Epidermal melanocyte (primary cell): Measurements from ENCODE around the gene BOD1.
A peak's percentile ranks its signal among the peaks of the same experiment; 100 is the strongest.
"Not testable (repeated sequence)": the region's sequence is repeated elsewhere in the genome, so short reads cannot be mapped to it uniquely, and the experiment has no call there.

ENCODE experiments used
- DNase-seq: peaks from one replicate; pipeline ENCODE4 v3.0.0; 2011; ENCODE audit warnings: low spot score; ENCODE audit not compliant: insufficient read length

The BOD1 gene

DNA sequence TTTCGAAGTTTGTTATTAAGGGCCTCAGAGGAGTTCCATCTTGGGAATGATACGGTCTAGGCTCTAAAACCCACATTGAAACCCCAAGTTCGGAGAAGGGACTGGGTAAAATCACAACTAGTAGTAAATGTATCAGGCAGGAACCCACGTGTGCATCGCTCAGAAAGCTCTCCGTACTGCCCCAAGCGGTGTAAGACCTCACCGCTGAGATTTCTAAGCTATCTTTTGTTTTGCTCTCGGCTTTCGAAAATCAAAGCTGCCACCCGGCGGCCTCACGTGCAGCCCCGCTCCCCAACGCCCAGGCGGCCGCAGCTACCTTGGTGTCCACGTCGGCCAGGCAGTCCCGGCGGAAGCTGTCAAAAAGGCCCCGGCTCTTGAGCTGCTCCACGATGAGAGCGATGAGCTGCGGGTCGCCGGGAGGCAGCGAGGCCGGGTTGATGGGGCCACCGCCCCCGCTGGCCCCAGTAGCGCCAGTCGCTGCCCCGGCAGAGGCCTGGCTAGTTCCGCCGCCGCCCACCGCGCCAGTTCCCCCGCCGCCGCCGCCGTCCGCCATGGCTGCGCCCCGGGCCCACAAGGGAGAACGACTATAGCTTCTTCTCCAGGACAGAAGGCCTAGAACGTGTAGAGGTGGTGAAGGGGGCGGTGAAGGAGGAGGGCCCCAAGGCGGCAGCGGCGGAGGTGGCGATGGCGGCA is 420 bp downstream of the BOD1 start:
- peak; percentile 55 for DNase-seq

- DNase-seq, result no peak
Measured at GRCh38 chr5:173614591-173614990, 1.9 kb downstream of the BOD1 start.

DNA sequence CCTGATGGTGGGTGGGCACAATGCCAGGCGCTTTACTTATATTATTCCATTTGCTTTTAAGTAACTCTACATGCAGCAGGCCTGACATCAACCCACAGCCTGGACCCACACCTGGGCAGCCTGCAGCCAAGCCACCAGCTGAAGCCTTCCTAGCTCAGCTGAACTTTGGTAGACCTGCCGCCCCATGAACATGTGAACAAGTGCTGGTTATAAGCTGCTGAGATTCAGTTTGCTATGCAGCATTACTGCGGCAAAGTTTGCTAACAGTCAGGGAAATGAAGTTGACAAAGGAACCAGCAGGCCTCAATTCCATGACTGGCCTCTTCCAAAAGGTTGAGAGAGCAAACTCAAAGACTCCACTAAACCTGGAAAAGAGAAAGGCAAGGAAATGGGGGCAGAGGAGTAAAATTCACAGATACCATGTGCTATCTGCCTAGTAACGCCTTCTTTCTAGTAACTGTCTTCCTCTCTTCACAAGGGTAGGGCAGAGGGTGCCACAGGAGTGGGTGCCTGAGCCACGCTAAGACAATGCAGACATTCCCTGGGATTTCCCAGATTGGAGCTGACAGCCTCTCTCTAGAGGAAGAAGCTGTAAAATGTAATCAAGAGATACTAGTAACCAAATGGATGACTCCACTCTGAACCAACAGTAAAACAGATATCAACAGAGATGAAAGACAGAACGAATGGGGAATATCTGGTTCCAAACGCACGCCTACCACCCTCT is 2.9 kb downstream of the BOD1 start:
- DNase-seq, result no peak

- no peak for DNase-seq
Measured at GRCh38 chr5:173612948-173613347, 3.5 kb downstream of the BOD1 start.

DNA sequence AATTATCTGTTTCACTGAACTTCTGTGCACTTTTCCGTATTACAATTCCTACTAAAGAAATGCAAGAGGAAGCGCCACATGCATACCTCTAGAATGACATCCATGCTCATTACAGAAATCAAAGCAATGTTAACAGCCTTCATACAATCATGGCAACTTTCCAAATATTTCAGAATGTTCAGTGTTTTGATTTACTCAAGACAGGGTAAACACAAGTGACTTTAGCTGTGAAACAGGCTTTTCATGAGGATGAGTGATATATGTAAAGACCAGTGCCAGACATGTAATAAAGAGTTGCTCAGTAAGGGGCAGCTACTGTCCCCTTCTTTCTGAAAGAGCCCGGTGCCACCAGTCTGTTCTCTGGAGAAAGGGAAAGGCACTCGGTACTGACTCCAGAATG is 4.7 kb downstream of the BOD1 start:
- no peak for DNase-seq

- no peak for DNase-seq
Measured at GRCh38 chr5:173604141-173604540, 12.3 kb downstream of the BOD1 start.

DNA sequence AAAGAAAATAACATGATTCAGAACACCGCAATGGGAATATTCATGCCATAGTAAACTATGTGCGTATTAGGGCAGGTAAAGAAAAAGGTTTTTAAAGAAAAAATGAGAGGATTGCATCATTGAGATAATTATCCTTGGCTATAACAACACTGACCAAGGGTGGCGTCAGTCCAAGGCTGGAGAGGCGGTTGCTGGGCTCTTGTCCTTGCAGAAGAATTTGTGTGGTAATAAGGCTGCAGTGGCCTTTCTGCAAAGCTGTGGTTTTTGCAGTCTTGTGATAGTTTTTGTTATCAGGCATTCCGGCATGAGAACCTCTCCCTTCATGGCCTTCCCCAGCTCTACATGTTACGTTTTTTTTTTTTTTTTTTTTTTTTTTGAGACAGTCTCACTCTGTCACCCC is 14.0 kb downstream of the BOD1 start:
- DNase-seq, result no peak

- no peak for DNase-seq
Measured at GRCh38 chr5:173598686-173599085, 17.8 kb downstream of the BOD1 start.

DNA sequence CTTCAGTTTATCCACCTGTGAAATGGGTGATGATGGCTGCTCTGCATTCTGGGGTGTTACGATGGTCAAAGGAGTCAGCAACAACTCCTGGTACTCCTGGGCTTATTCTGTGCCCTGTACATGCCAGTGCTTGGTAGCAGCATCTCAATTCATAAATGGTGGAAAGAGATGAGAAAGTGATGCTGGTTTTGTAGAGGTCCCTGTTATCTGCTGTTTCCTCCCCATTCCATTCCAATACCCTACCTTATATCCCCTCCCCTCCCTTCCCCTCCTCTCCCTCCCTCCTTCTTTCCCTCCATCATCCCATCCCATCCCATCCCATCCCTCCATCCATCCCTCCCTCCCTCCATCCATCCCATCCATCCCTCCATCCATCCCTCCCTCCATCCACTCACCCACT is 19.1 kb downstream of the BOD1 start:
- no peak for DNase-seq

DNA sequence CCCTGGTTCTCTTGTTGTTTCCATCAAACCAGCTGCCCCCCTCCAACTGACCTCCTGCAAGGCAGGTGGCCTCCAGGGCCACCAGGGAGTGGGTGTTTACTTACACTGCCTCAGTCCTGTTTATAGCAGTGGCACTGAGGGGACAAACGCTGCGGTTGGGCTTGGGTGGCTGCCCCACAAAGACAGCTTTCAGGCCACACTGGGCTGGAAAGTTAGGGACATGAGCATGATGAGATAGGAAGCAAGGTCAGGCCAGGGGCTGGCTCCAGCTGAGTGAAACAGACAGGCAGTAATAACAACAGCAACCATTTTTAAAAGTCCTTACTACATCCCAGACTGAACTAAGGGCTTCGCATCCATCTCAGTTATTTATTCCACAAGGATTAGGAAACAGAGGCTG is 20.6 kb downstream of the BOD1 start:
- DNase-seq, result no peak

DNA sequence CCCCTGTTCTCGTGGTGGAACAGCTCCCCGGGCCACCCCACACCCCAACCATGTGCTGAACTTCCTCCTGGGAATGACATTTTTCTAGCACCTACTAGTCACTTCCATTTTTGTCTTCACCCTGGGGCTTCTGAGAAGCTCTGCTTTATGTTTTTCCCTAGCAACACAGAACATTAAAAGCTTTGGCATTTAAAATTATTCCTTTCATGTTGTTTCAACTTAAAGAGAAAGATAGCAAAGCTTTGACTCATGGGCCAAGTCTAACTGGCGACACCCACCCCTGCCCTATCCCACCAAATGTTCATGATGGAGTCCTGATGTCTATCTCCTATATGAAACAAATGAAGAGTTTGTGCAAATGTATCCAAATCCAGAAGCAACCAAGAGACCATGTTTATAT is 22.4 kb downstream of the BOD1 start:
- DNase-seq, result no peak

DNA sequence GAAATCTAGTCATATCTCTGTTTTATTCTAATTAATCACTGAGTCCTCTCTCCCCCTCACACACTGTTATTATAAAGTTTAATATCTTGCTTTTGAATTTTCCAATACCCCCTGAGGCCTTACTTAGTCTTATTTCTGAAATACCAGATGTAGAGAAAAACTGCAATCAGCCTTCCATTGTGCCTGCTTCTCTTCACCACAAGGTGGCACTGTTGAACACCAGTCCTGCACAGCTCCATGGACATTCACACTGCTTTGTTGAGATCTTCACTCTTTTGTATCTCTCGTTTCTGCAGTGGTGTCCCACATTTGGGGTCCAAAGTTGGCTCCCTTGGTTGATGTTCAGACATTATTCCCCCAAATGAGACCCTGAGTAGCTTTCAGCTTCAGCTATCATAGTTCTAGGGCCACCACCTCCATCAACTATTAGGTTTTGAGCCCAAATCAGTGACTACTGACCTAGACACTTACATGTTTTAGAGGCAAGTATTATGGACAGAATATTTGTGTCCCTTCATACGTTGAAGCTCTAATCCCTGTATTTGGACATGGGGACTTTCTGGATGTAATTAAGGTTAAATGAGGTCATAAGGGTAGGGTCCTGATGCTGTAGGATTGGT is 24.3 kb downstream of the BOD1 start:
- DNase-seq, result no peak

DNA sequence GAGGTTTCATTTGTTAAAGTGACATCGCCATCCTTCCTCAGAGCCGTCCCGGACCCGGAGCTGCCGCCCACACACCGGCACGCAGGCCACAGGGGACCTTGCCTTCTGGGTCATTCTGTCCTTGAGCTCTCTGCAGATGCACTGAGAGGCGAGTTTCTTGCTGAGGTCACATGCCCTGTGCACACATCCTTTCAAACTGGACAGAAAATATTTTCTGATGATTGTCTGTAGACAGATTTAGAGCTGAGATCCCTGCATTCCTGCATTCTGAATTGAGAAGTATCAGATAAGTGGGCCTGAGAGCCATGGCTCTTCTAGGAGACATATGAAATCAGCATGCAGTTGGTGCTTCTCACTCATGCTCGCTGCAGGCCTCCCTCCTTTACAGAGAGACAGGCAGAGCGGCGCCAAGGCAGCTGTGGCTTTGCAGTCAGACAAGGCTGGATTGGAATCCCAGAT is 25.4 kb downstream of the BOD1 start:
- no peak for DNase-seq

GRCh38 chr5:173590436-173591055 is 25.9 kb downstream of the BOD1 start:
- DNase-seq, result no peak

- DNase-seq, result not testable (repeated sequence)
Measured at GRCh38 chr5:173586133-173586532, 30.3 kb downstream of the BOD1 start.

DNA sequence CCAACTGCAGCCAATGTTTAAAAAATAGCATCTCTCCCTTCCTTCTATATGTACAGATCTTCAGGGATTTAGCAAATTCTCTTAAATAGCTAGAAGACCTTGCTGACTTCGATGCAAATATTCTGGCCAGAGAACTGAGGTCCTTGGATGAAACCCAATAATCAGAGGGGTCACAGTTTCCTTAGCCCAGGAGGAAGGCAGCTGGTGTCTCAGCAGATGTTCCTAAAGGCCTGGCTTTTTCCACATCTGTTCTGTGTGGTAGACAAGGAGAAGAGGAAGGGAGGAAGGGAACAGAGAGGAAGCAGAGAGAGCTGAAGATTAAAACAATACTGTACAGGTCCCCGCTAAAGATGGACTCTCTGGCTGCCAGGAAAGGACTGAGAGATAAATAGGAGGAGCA is 33.1 kb downstream of the BOD1 start:
- DNase-seq, result no peak

DNA sequence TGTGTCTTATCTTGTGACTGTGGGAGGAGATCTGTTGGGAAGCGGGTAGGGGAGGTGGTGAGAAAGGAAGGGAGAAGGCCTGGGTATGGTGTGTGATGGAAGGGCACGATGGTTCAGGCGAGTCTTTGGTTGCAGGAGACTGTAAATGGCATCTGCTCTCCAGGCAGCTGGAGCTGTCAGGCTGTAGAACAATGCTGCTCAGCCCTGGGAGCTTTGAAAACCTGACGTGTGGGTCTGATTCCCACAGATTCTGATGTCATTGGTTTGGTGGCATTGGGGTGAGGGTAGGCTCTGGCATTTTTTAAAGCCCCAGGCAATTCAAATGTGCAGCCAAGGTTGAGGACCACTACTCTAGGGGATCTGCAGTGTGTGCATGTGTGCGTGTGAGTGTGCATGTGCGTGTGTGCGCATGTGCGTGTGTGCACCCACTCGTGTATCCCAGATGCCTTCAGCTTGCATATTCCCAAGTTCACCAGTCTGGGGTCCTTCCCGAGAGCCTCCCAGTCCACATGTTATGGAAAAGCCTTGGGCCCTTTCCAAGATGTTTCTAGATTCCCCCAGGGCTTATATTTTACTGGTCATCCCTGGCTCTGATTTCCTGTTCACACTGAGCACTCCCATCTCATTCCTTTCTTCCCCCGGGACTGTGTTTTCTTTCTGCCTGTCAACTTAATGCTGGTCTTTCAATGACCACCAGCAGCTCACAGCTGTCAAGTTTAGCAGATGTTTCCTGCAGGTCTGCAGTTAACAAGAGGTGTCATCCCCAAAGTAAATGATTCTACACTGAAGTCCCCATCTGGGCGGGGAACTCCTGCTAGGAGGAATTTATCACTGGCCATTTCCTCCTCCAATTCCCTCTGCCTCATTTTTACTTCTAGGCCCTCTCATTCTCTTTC is 34.0 kb downstream of the BOD1 start:
- no peak for DNase-seq

DNA sequence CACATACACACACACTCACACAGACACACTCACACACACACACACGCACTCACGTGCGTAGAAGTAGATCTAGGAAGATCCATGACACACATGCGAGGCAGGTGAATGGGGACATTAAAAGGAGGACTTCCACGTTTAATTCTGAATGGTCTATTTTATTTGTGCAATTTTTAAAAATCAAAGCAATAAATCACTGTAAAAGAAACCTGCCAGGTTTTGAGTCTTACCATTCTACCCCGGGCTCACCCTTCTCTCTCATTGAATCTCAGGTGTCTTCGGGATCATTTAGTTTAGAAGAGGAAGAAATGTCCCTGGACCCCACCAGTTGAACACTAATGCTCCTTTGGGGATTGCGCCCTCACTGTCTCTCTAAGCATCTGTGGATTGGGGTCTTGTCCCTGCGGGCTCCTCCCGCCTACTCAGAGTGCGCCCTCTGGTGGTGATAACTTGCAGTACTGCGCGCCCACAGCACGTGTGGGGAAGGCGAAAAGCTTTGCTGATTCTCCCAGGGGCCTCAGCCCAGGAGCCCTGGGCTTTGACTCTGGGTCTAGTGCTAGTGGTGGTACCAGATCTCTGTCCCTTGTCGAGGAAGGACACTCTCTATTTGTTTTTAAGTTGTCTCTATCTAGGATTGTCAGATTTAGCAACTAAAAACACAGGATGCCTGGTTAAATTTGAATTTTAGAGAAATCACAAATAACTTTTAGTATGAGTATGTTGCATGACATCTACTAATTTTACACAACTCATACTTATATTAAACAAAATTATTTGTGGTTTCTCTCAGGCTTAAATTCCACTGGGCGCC is 34.8 kb downstream of the BOD1 start:
- no peak for DNase-seq

- no peak for DNase-seq
Measured at GRCh38 chr5:173578947-173579615, 37.4 kb downstream of the BOD1 start.

GRCh38 chr5:173577817-173578216 is 38.6 kb downstream of the BOD1 start:
- DNase-seq, result no peak
